ENCODE measurements around the gene ANKRD33B. TPM values are rescaled to one million over a fixed set of nuclear protein-coding genes. Genes with fewer than 3 reads are reported as not detected.

ANKRD33B gene
- total and polyA plus RNA-seq, 9 of the 15 experiments (the other 6 are each of a cell fraction or from before 2014, with no cell fraction given): 0.10 to 1.7 (median 0.40) TPM

DNA sequence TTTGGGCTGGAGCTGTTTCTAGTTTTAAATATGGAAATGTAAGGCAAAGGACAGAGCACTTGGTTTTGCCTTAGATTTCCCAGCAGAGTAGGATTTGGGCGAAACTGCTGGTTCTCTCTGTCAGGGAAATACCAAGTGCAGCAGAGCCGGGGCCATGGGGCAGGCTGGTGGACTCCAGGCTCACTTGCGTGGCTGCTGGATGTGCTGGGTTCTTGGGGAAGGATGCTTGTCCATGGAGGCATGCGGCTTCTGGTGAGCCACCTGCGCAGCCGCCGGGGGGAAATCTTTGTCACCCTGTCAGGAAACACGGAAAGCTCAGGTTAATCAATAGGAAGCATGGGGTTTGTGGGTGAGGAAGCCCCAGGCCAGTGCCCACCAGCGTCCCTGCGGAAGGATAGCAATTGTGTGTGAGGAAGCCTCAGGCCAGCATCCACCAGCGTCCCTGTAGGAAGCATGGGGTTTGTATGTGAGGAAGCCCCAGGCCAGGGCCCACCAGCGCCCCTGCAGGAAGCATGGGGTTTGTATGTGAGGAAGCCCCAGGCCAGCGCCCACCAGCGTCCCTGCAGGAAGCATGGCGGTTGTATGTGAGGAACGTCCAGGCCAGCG is 117.1 kb downstream of the ANKRD33B start:
- Histone ChIP-seq H3K4me2 (ENCODE audit: insufficient read depth, low read length) (no peak overlapping the region), H3K4me1 (replicated peaks in 1 of 2; ENCODE audit: control insufficient read depth in 2 of 2, insufficient read depth in 2 of 2, low read length in 2 of 2) (no peaks in the 10 kb centered on the region), H3K36me3 (ENCODE audit: control insufficient read depth, insufficient read depth, low read length) (peaks cover 73% of the 10 kb centered on the region; the same call in 2 of the 3 replicates), H3K27ac (ENCODE audit: extremely low read depth, low read depth, low read length) (no peak overlapping the region), H3K9me3 (replicated peaks; ENCODE audit: control insufficient read depth, insufficient read depth, low read depth, low read length) (no peaks in the 10 kb centered on the region), H2AFZ (ENCODE audit: low read depth, low read length) (no peak overlapping the region), H3K9ac (ENCODE audit: insufficient read depth in 1 of 2, low read depth in 2 of 2, low read length in 2 of 2) (no peak overlapping the region), H4K20me1 (replicated peaks; ENCODE audit: control insufficient read depth, insufficient read depth, low read length) (peaks cover 4% of the 10 kb centered on the region), H3K27me3 (ENCODE audit: control insufficient read depth in 2 of 2, insufficient read depth in 2 of 2, low read length in 2 of 2) (no peaks in the 10 kb centered on the region), H3K4me3 (no peak overlapping the region), H3K9me1 (ENCODE audit: control insufficient read depth, insufficient read depth, low read length) (no peaks in the 10 kb centered on the region), H3K79me2 (ENCODE audit: control insufficient read depth, insufficient read depth, low read length) (no peaks in the 10 kb centered on the region)
- no peak for FAIRE-seq
- TF ChIP-seq ATF7 (IDR thresholded peaks at IDR 0.05) (no peak), SRSF3 (IDR thresholded peaks at IDR 0.05; ENCODE audit: insufficient read depth, low read length) (no peak), SAFB2 (IDR thresholded peaks at IDR 0.05; ENCODE audit: borderline replicate concordance, low read depth, low read length, severe bottlenecking) (no peak), CTCF (IDR thresholded peaks at IDR 0.05 in 2 of 3, conservative IDR thresholded peaks at IDR 0.05 in 1 of 3; ENCODE audit: insufficient read depth in 2 of 3, low read depth in 1 of 3, low read length in 3 of 3) (peak; percentile 19 to 41 (median 33); a peak in 4 of 6 replicates), ILF3 (IDR thresholded peaks at IDR 0.05; ENCODE audit: borderline replicate concordance) (no peak), MTF1 (CRISPR knock-in tag; IDR thresholded peaks at IDR 0.05; ENCODE audit: borderline replicate concordance) (no peak), ZBTB17 (CRISPR knock-in tag; IDR thresholded peaks at IDR 0.05) (no peak), ZNF133 (CRISPR knock-in tag; IDR thresholded peaks at IDR 0.05) (no peak), RNF2 (IDR thresholded peaks at IDR 0.05) (no peak), ZFP91 (CRISPR knock-in tag; IDR thresholded peaks at IDR 0.05) (no peak), RBM22 (IDR thresholded peaks at IDR 0.05; ENCODE audit: low read depth, low read length, poor library complexity, severe bottlenecking) (peak; percentile 81)
- no peak for DNase-seq (ENCODE audit: extremely low read depth in 1 of 4, low spot score in 3 of 4)
- ATAC-seq: no peak
- in situ Hi-C loops (cut with MboI) (no loop called here), intact Hi-C loops (cut with micrococcal nuclease) (no loop called here)
- ChIA-PET CTCF (ENCODE audit: low intra/inter-chr PET ratio) (no interaction called here), POLR2A (interaction anchor here (0.6 kb wide), 1 partner anchor 21 kb away, joined by 3 read pairs; no protein-coding TSS in a partner anchor)
- no TSS peak for BruUV-seq (replicated peaks)
- WGBS (ENCODE audit: insufficient coverage, low coverage, missing lambda C conversion rate): 93% methylated on average over 17 of the region's 17 CpGs

Data from K562 (cell line).